GM18858 (cell line): ENCODE measurements around the gene PNPLA7.
"Not testable (repeated sequence)": the region's sequence is repeated elsewhere in the genome, so short reads cannot be mapped to it uniquely, and the experiment has no call there.

Experiments used
- ATAC-seq: cut with Tn5 transposase; IDR thresholded peaks from one replicate; pipeline ENCODE4 v1.9.1; 2021; ENCODE audit not compliant: unreplicated experiment

PNPLA7 gene

GRCh38 chr9:137575716-137576411 is 25.7 kb upstream of the PNPLA7 start:
- no peak for ATAC-seq

- ATAC-seq = no peak
Observed at GRCh38 chr9:137575364-137575715, 25.1 kb upstream of the PNPLA7 start.

- no peak for ATAC-seq
Observed at GRCh38 chr9:137574192-137574591, 24.0 kb upstream of the PNPLA7 start.

GRCh38 chr9:137570566-137570965 is 20.4 kb upstream of the PNPLA7 start:
- no peak for ATAC-seq

- ATAC-seq = no peak
Observed at GRCh38 chr9:137569609-137570203, 19.5 kb upstream of the PNPLA7 start.

GRCh38 chr9:137568445-137568844 is 18.2 kb upstream of the PNPLA7 start:
- ATAC-seq = not testable (repeated sequence)

GRCh38 chr9:137564817-137565411 is 14.7 kb upstream of the PNPLA7 start:
- no peak for ATAC-seq

GRCh38 chr9:137564134-137564533 is 13.9 kb upstream of the PNPLA7 start:
- no peak for ATAC-seq

- ATAC-seq = no peak
Observed at GRCh38 chr9:137558127-137558526, 7.9 kb upstream of the PNPLA7 start.

- ATAC-seq = no peak
Observed at GRCh38 chr9:137556069-137556838, 6.1 kb upstream of the PNPLA7 start.

GRCh38 chr9:137555179-137555578 is 5.0 kb upstream of the PNPLA7 start:
- ATAC-seq = no peak

- ATAC-seq = no peak
Observed at GRCh38 chr9:137554349-137554748, 4.1 kb upstream of the PNPLA7 start.

- not testable (repeated sequence) for ATAC-seq
Observed at GRCh38 chr9:137553654-137554053, 3.5 kb upstream of the PNPLA7 start.

GRCh38 chr9:137552022-137552768 is 2.0 kb upstream of the PNPLA7 start:
- no peak for ATAC-seq

- peak; percentile 41 for ATAC-seq
Observed at GRCh38 chr9:137551264-137552021, 1.2 kb upstream of the PNPLA7 start, which contains the start of gene MRPL41. TSS of gene MRPL41 (plus strand) at chr9:137551879. CDS start at chr9:137552082, 203 bp downstream.

- not testable (repeated sequence) for ATAC-seq
Observed at GRCh38 chr9:137550958-137551263, 709 bp upstream of the PNPLA7 start.

GRCh38 chr9:137547687-137548543 is 2.3 kb downstream of the PNPLA7 start:
- no peak for ATAC-seq

GRCh38 chr9:137545123-137545522 is 5.1 kb downstream of the PNPLA7 start:
- ATAC-seq = no peak

GRCh38 chr9:137544176-137544760 is 5.9 kb downstream of the PNPLA7 start:
- ATAC-seq = no peak
